Sigmoid colon (tissue), 7 donors: ENCODE measurements around the gene SIAH1. TPM values are rescaled to one million over a fixed set of nuclear protein-coding genes. Genes with fewer than 3 reads are reported as not detected.

ENCODE experiments used
- DNase-seq: peaks from one replicate; pipeline ENCODE4 v3.0.0-alpha.2; 2019
- H3K27ac ChIP-seq, 4 donors: fragments of 200-600 bp; sonication (generic); one replicate each; pipeline ENCODE4 v1.5.1; 2016 to 2019; ENCODE audit warnings: mild to moderate bottlenecking in 1 of 4
- H3K27me3 ChIP-seq, 3 donors: fragments of 200-600 bp; sonication (generic); one replicate each; pipeline ENCODE4 v1.5.1; 2019; ENCODE audit warnings: mild to moderate bottlenecking in 1 of 3
- H3K36me3 ChIP-seq, 4 donors: fragments of 200-600 bp; sonication (generic); one replicate each; pipeline ENCODE4 v1.5.1; 2016 to 2019
- H3K4me1 ChIP-seq, 4 donors: fragments of 200-600 bp; sonication (generic); one replicate each; pipeline ENCODE4 v1.5.1; 2017 to 2019
- H3K4me3 ChIP-seq, 4 donors: fragments of 200-600 bp; sonication (generic); one replicate each; pipeline ENCODE4 v1.5.1; 2017 to 2019; ENCODE audit warnings: mild to moderate bottlenecking in 2 of 4, moderate library complexity in 1 of 4
- H3K9me3 ChIP-seq, 4 donors: fragments of 200-600 bp in 3 of 4; sonication (generic) in 3 of 4; one replicate each; pipeline versions ENCODE4 v1.5.1 to v1.6.1; 2013 to 2019
- EP300 ChIP-seq, 4 donors: sonication (generic); formaldehyde crosslinking; IDR thresholded peaks; one replicate each; pipeline ENCODE4 v1.6.1; 2017; ENCODE audit warnings: antibody characterized with exemption in 4 of 4
- POLR2A ChIP-seq, 2 donors: fragments of 450-650 bp; IDR thresholded peaks; one replicate each; pipeline ENCODE4 v1.6.1; 2016; ENCODE audit warnings: antibody characterized with exemption in 2 of 2, mild to moderate bottlenecking in 2 of 2, moderate library complexity in 2 of 2
- POLR2AphosphoS5 ChIP-seq, 4 donors: sonication (generic); formaldehyde crosslinking; IDR thresholded peaks; one replicate each; pipeline ENCODE4 v1.6.1; 2017; ENCODE audit warnings: antibody characterized with exemption in 4 of 4
- WGBS, 2 donors: extraction: QIAGEN DNeasy Blood & Tissue Kit; methylation state at CpG; one replicate each; pipeline ENCODE4 v1.1.7; 2013; 5-methylcytosine and 5-hydroxymethylcytosine counted together
- intact Hi-C: fragments of 100-400 bp; cut with DNase I; formaldehyde crosslinking; loops from one replicate; pipeline ENCODE4 v1.15.1; 2023
- polyA plus RNA-seq, 3 donors: library from polyadenylated mRNA; stranded (reverse); fragments of 200-250 nt; gene quantifications; one replicate each; pipeline ENCODE4 v1.2.3, GENCODE V29; 2013
- total RNA-seq, 4 donors: library from RNA; depleted of rRNA; stranded (reverse); fragments of >200 nt; gene quantifications; one replicate each; pipeline ENCODE4 v1.1.0, GENCODE V29; 2016
- TF ChIP-seq, protein P1 (sequence below), 4 experiments: fragments of 450-650 bp in 3 of 4; fragments of 200-600 bp in 1 of 4; IDR thresholded peaks; one replicate each; pipeline ENCODE4 v1.5.1; 2016 to 2019; ENCODE audit warnings: antibody characterized with exemption in 4 of 4, mild to moderate bottlenecking in 3 of 4, moderate library complexity in 2 of 4
- donor health status: healthy with polysubstance abuse.
- donor health status: Bipolar disorder and iron deficiency.
- donor health status: healthy.

SIAH1 gene
- total and polyA plus RNA-seq, 7 donors: 18.1 to 37.4 (median 25.5) TPM

DNA sequence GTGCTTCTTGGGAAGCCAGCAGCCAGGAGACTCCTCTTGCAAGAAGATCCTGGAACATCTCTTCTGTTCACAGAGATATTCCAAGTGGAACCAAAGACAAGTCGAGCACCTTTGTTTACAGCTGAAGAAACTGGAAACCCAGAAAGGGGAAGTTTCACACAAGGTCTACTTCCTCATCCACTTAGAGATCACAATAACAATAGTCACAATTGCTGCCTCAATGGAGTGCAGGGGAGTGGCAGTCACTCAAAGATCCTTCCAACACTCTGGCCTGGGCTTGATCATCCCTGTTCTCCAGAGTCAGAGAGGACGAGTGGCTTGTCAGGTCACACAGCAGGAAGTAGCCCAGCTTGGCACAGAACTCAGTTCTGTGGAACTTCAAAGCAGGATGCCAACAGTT, 46.9 kb upstream of the SIAH1 start:
- intact Hi-C loops: no loop called here
- 7 to 11% methylated on average over 2 of the region's 2 CpGs for WGBS, 2 donors

DNA sequence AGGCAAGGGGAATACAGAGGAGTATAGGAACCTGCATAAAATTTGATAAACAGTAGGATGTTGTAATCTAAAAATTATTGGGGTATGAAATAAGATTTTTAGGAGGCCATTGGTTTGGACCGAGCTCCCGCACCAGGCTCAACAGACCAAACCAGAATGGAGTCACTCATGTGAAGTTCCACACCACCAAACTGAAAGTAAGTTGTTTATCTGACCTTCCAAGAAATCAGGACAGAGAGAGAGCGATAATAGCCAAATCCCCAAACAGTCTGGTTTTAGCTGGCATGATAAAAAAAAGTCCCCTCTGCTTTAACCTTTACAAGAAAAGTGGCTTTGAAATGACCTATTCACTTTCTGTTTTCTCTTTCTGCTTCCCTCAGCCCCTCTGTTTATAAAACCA, 45.7 kb upstream of the SIAH1 start:
- TF ChIP-seq, protein P1, sequence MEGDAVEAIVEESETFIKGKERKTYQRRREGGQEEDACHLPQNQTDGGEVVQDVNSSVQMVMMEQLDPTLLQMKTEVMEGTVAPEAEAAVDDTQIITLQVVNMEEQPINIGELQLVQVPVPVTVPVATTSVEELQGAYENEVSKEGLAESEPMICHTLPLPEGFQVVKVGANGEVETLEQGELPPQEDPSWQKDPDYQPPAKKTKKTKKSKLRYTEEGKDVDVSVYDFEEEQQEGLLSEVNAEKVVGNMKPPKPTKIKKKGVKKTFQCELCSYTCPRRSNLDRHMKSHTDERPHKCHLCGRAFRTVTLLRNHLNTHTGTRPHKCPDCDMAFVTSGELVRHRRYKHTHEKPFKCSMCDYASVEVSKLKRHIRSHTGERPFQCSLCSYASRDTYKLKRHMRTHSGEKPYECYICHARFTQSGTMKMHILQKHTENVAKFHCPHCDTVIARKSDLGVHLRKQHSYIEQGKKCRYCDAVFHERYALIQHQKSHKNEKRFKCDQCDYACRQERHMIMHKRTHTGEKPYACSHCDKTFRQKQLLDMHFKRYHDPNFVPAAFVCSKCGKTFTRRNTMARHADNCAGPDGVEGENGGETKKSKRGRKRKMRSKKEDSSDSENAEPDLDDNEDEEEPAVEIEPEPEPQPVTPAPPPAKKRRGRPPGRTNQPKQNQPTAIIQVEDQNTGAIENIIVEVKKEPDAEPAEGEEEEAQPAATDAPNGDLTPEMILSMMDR (IDR thresholded peaks at IDR 0.05): no peak
- TF ChIP-seq POLR2A (IDR thresholded peaks at IDR 0.05) (no peak), POLR2AphosphoS5 (IDR thresholded peaks at IDR 0.05) (no peak), EP300 (IDR thresholded peaks at IDR 0.05) (no peak)
- 72 to 94% methylated on average over 3 of the region's 3 CpGs for WGBS, 2 donors
- no peaks in the 10 kb centered on the region for H3K9me3 ChIP-seq
- no peaks in the 10 kb centered on the region for H3K36me3 ChIP-seq
- intact Hi-C loops: no loop called here
- no peak overlapping the region for H3K4me3 ChIP-seq
- DNase-seq: no peak
- H3K27ac ChIP-seq: no peak overlapping the region
- H3K27me3 ChIP-seq: no peaks in the 10 kb centered on the region
- H3K4me1 ChIP-seq: no peaks in the 10 kb centered on the region

More for the DNA sequence above, 46.9 kb upstream of the SIAH1 start:
- Histone ChIP-seq H3K36me3 (no peaks in the 10 kb centered on the region), H3K27me3 (no peaks in the 10 kb centered on the region), H3K27ac (no peak overlapping the region), H3K4me3 (no peak overlapping the region), H3K4me1 (no peaks in the 10 kb centered on the region), H3K9me3 (no peaks in the 10 kb centered on the region)
- DNase-seq: no peak
- no peak for TF ChIP-seq POLR2A (IDR thresholded peaks at IDR 0.05)

DNA sequence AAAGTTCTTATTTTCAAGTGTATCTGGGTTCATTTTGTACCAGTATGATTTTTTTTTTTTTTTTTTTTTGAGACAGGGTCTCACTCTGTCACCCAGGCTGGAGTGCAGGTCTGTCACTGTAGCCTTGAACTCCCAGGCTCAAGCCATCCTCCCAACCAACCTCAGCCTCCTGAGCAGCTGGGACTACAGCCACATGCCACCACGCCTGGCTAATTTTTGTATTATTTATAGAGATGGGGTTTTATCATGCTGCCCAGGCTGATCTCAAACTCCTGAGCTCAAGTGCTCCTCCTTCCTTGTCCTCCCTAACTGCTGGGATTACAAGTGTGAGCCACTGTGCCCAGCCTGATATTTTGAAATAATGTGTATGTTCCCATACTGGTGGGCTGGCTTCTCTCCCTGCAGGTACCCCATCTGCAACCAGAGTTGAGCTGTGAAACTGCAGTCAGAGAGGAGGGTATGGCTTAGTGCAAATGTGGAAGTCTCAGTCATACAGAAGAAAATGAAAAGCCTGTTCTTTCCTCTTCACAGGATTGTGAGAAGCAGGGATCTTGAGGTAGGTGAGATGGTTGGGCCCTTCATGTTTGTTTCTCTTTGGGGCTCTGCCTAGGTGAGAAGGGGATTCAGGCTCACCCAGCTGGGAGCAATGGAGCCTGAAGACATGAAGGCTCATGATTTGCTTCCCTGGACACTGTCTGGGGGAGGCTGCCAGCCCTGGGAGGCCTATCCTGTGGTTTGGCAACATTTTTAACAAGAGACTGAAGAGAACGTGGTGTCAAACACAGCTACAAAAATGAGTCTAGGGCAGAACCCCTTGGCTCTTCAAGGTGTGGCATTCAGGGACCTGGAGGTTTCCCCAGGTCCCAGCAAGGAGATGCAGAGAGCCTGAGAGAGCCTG, 41.3 kb upstream of the SIAH1 start:
- H3K27me3 ChIP-seq: no peaks in the 10 kb centered on the region
- no peaks in the 10 kb centered on the region for H3K4me1 ChIP-seq
- DNase-seq: no peak
- H3K9me3 ChIP-seq: no peaks in the 10 kb centered on the region
- 54 to 79% methylated on average over 2 of the region's 2 CpGs for WGBS, 2 donors
- H3K36me3 ChIP-seq: no peaks in the 10 kb centered on the region
- TF ChIP-seq POLR2AphosphoS5 (IDR thresholded peaks at IDR 0.05) (no peak), EP300 (IDR thresholded peaks at IDR 0.05) (no peak), POLR2A (IDR thresholded peaks at IDR 0.05) (no peak)
- TF ChIP-seq, protein P1 (IDR thresholded peaks at IDR 0.05): no peak
- H3K4me3 ChIP-seq: no peak overlapping the region
- no peak overlapping the region for H3K27ac ChIP-seq
- intact Hi-C loops: no loop called here

DNA sequence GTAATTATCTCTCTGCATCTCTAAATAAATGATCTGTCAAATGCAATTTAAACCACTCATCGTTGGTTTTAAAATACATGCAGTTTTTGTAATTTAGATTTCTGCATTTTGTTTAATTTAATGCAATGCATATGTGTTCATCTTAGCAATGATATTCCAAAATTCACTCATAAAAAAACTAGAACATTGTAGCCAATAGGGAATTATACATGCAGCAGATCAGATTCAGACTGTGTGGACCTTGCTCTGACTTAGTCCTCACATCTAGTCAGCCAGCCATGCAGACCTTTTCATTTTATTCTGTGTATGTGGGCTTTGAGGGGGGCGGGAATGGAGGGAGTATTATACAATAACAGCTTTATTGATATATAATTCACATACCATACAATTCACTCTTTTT, 37.3 kb upstream of the SIAH1 start:
- intact Hi-C loops: no loop called here
- H3K36me3 ChIP-seq: no peaks in the 10 kb centered on the region
- H3K4me3 ChIP-seq: no peak overlapping the region
- TF ChIP-seq, protein P1 (IDR thresholded peaks at IDR 0.05): no peak
- TF ChIP-seq POLR2A (IDR thresholded peaks at IDR 0.05) (no peak), EP300 (IDR thresholded peaks at IDR 0.05) (no peak), POLR2AphosphoS5 (IDR thresholded peaks at IDR 0.05) (no peak)
- H3K27ac ChIP-seq: no peak overlapping the region
- WGBS, 2 donors: 78 to 85% methylated on average over 2 of the region's 2 CpGs
- H3K9me3 ChIP-seq: no peaks in the 10 kb centered on the region
- H3K4me1 ChIP-seq: no peaks in the 10 kb centered on the region
- no peaks in the 10 kb centered on the region for H3K27me3 ChIP-seq
- no peak for DNase-seq

DNA sequence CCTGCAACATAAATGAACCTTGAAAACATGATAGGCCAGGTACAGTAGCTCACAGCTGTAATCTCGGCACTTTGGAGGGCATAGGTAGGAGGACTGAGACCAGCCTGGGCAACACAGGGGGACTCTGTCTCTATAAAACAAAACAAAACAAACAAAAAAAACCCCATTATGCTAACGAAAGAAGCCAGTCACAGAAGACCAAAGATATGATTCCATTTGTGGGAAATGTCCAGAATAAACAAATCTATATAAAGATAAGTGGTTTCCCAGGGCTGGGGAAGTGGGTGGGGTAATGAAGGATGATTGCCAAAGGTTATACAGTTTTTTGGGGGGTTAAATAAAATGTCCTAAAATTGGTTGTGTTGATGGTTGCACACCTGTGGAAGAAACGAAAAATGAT, 36.5 kb upstream of the SIAH1 start:
- Histone ChIP-seq H3K27me3 (no peaks in the 10 kb centered on the region), H3K36me3 (no peaks in the 10 kb centered on the region), H3K9me3 (no peaks in the 10 kb centered on the region), H3K4me3 (no peak overlapping the region), H3K27ac (no peak overlapping the region), H3K4me1 (no peaks in the 10 kb centered on the region)
- intact Hi-C loops: no loop called here
- 50 to 71% methylated on average over 3 of the region's 3 CpGs for WGBS, 2 donors
- no peak for TF ChIP-seq POLR2AphosphoS5 (IDR thresholded peaks at IDR 0.05)
- TF ChIP-seq, protein P1 (IDR thresholded peaks at IDR 0.05): no peak
- no peak for TF ChIP-seq EP300 (IDR thresholded peaks at IDR 0.05)
- no peak for TF ChIP-seq POLR2A (IDR thresholded peaks at IDR 0.05)
- DNase-seq: no peak
